Measurements from ENCODE around the gene ZNF697. TPM values are rescaled to one million over a fixed set of nuclear protein-coding genes. Genes with fewer than 3 reads are reported as not detected.

ZNF697 gene
- total and polyA plus RNA-seq, 2 of the 4 experiments (the other 2 are of a cell fraction), result 6.2 to 10.2 TPM

DNA sequence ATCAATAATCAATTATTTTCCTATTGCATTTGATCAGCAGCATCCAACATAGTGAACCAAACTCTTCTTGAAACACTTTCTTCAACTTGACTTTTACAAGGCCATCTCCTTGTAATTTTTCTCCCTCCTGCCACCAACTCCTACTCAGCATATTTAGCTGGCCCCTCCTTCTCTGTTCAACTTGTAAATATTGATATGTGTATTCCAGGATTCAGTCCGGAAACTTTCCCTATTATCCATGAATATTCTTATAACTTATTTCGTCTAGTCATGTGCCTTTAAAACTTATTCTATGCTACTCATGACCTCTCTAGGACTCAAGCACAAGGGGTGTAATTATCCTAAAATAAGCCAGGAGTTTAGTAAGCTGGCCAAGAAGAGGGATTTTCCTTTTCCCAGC lies 52.9 kb downstream of the ZNF697 start:
- Histone ChIP-seq H3K27me3 (ENCODE audit: control insufficient read depth, insufficient read depth, low read length) (peaks cover 5% of the 10 kb centered on the region), H3K36me3 (ENCODE audit: control insufficient read depth, insufficient read depth, low read length) (no peaks in the 10 kb centered on the region), H4K5ac (ENCODE audit: low read depth, low read length) (no peak overlapping the region), H4K20me1 (ENCODE audit: insufficient read depth, low read length) (no peaks in the 10 kb centered on the region), H3K4me1 (ENCODE audit: control insufficient read depth, insufficient read depth, low read length) (no peaks in the 10 kb centered on the region), H3K4me3 (ENCODE audit: insufficient read depth, low read depth, low read length) (no peak overlapping the region), H3K4me2 (ENCODE audit: low read depth, low read length) (no peak overlapping the region), H3K23ac (ENCODE audit: low read depth, low read length) (no peak overlapping the region), H3K79me1 (ENCODE audit: low read depth in 1 of 2, low read length in 2 of 2) (no peaks in the 10 kb centered on the region), H4K91ac (ENCODE audit: insufficient read depth, low read depth, low read length) (no peak overlapping the region), H2AFZ (replicated peaks; ENCODE audit: low read length, poor library complexity) (no peak overlapping the region), H4K8ac (ENCODE audit: low read depth in 2 of 2, low read length in 2 of 2) (no peak overlapping the region), H3K14ac (replicated peaks; ENCODE audit: low read depth, low read length) (no peak overlapping the region), H2BK20ac (ENCODE audit: low read depth, low read length) (no peak overlapping the region), H3K9ac (ENCODE audit: low read depth, low read length) (no peak overlapping the region), H2BK120ac (ENCODE audit: low read depth, low read length) (no peak overlapping the region), H3K4ac (ENCODE audit: low read depth, low read length) (no peak overlapping the region), H3K27ac (ENCODE audit: insufficient read depth, low read length) (no peak overlapping the region), H3K9me3 (ENCODE audit: control insufficient read depth, insufficient read depth, low read length) (no peaks in the 10 kb centered on the region), H3K56ac (ENCODE audit: extremely low read depth, insufficient read depth, low read length) (no peak overlapping the region), H3K18ac (ENCODE audit: low read depth, low read length) (no peak overlapping the region), H2BK5ac (ENCODE audit: low read depth, low read length, poor library complexity, severe bottlenecking) (no peak overlapping the region), H2AK5ac (ENCODE audit: low read depth, low read length) (no peak overlapping the region), H3K9me1 (ENCODE audit: insufficient read depth, low read length) (no peaks in the 10 kb centered on the region), H2BK15ac (ENCODE audit: low read depth, low read length) (no peak overlapping the region), H2AK9ac (replicated peaks; ENCODE audit: low read depth, low read length, poor library complexity) (no peak overlapping the region)
- ATAC-seq (ENCODE audit: low read depth), result no peak
- no TSS peak for BruUV-seq (replicated peaks)
- CTCF ChIA-PET, result no interaction called here
- no CpG with 5 or more reads among the region's 2 CpGs for WGBS, 2 experiments (ENCODE audit: extremely low coverage in 2 of 2, insufficient read length in 1 of 2)
- intact Hi-C loops (cut with micrococcal nuclease) (no loop called here), in situ Hi-C loops (cut with MboI; ENCODE audit: low sequenced_read_pairs) (no loop called here), dilution Hi-C loops (cut with HindIII; ENCODE audit: low sequenced_read_pairs, unreplicated experiment) (no loop called here)
- TF ChIP-seq BHLHE40 (IDR thresholded peaks at IDR 0.05; ENCODE audit: low read depth, low read length) (no peak), CHD1 (IDR thresholded peaks at IDR 0.05; ENCODE audit: low read depth, low read length) (no peak), MXI1 (IDR thresholded peaks at IDR 0.05; ENCODE audit: borderline replicate concordance, low read depth, low read length) (no peak), NFE2L2 (IDR thresholded peaks at IDR 0.05; ENCODE audit: low read depth, low read length) (no peak), SMC3 (IDR thresholded peaks at IDR 0.05; ENCODE audit: low read depth, low read length) (no peak), POLR2A (IDR thresholded peaks at IDR 0.05; ENCODE audit: low read depth, low read length) (no peak), FOS (IDR thresholded peaks at IDR 0.05; ENCODE audit: low read depth, low read length) (no peak), ELK1 (IDR thresholded peaks at IDR 0.05; ENCODE audit: borderline replicate concordance, low read depth, low read length) (no peak), CEBPB (IDR thresholded peaks at IDR 0.05; ENCODE audit: low read depth, low read length) (no peak), USF2 (IDR thresholded peaks at IDR 0.05; ENCODE audit: low read depth, low read length) (no peak), RFX5 (IDR thresholded peaks at IDR 0.05; ENCODE audit: low read depth, low read length) (no peak)
- TF ChIP-seq, protein P1, sequence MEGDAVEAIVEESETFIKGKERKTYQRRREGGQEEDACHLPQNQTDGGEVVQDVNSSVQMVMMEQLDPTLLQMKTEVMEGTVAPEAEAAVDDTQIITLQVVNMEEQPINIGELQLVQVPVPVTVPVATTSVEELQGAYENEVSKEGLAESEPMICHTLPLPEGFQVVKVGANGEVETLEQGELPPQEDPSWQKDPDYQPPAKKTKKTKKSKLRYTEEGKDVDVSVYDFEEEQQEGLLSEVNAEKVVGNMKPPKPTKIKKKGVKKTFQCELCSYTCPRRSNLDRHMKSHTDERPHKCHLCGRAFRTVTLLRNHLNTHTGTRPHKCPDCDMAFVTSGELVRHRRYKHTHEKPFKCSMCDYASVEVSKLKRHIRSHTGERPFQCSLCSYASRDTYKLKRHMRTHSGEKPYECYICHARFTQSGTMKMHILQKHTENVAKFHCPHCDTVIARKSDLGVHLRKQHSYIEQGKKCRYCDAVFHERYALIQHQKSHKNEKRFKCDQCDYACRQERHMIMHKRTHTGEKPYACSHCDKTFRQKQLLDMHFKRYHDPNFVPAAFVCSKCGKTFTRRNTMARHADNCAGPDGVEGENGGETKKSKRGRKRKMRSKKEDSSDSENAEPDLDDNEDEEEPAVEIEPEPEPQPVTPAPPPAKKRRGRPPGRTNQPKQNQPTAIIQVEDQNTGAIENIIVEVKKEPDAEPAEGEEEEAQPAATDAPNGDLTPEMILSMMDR (conservative IDR thresholded peaks at IDR 0.05; ENCODE audit: low read depth, low read length), result no peak
- DNase-seq, result no peak
- POLR2A ChIA-PET (ENCODE audit: unreplicated experiment), result no interaction called here

Data from IMR-90 (cell line).